Astrocyte (in vitro differentiated cells and primary cell): ENCODE data around the gene BICRA.

Experiments
- EZH2 ChIP-seq: IDR thresholded peaks from 2 replicates; pipeline ENCODE4 v1.6.1; 2012; ENCODE audit warnings: mild to moderate bottlenecking, low read length, inconsistent platforms; ENCODE audit not compliant: insufficient read depth
- TF ChIP-seq, protein P1 (sequence below): IDR thresholded peaks from 2 replicates; pipeline ENCODE4 v1.5.1; 2011; ENCODE audit warnings: low read depth, mild to moderate bottlenecking, inconsistent platforms, low read length, moderate library complexity; ENCODE audit not compliant: insufficient read depth

DNA sequence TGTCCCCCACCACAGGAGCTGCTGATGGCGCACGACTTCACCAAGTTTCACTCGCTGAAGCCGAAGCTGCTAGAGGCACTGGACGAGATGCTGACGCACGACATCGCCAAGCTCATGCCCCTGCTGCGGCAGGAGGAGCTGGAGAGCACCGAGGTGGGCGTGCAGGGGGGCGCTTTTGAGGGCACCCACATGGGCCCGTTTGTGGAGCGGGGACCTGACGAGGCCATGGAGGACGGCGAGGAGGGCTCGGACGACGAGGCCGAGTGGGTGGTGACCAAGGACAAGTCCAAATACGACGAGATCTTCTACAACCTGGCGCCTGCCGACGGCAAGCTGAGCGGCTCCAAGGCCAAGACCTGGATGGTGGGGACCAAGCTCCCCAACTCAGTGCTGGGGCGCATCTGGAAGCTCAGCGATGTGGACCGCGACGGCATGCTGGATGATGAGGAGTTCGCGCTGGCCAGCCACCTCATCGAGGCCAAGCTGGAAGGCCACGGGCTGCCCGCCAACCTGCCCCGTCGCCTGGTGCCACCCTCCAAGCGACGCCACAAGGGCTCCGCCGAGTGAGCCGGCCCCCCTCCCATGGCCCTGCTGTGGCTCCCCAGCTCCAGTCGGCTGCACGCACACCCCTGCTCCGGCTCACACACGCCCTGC, 132.1 kb downstream of the BICRA start:
- TF ChIP-seq EZH2, result no peak
- TF ChIP-seq, protein P1, sequence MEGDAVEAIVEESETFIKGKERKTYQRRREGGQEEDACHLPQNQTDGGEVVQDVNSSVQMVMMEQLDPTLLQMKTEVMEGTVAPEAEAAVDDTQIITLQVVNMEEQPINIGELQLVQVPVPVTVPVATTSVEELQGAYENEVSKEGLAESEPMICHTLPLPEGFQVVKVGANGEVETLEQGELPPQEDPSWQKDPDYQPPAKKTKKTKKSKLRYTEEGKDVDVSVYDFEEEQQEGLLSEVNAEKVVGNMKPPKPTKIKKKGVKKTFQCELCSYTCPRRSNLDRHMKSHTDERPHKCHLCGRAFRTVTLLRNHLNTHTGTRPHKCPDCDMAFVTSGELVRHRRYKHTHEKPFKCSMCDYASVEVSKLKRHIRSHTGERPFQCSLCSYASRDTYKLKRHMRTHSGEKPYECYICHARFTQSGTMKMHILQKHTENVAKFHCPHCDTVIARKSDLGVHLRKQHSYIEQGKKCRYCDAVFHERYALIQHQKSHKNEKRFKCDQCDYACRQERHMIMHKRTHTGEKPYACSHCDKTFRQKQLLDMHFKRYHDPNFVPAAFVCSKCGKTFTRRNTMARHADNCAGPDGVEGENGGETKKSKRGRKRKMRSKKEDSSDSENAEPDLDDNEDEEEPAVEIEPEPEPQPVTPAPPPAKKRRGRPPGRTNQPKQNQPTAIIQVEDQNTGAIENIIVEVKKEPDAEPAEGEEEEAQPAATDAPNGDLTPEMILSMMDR, result no peak
